ENCODE results near the gene MGLL. TPM values are rescaled to one million over a fixed set of nuclear protein-coding genes. Genes with fewer than 3 reads are reported as not detected.
A peak's percentile ranks its signal among the peaks of the same experiment; 100 is the strongest.

Gene MGLL
- polyA plus RNA-seq, 2 donors, result 78.0 to 99.1 TPM

DNA sequence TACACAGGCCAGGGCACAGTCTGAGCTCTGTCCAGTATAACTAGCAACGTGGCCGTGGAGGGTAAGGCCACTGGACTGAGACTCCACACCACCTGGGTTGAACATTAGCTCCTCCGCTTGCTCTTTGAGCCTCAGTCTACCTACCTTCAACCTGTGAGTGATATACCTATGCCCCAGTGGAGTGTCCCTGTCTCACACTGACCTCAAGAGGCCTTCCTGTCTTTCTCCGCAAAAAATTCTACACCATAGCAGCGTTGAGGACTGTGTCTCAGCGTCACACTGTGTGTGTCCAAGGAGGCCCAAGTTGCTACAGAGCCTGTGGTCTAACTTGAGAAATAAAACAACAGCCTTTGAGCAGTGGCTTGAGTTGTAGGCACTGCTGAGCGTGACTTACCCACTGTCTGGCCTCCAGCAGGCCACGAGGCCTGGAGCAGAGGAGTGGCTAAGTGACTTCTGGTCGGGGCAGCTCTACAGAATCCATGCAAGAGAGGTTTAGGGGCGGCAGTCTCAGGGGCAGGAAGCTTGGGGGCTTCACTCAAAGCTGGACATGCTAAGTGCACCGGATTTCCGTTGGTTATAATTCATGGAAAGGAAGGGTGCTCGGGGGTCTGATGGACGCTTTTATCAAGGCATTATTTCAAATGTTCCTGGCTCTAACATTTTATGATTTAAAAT is 2.0 kb upstream of the MGLL start:
- Histone ChIP-seq H3K27ac (ENCODE audit: low read depth in 2 of 2, low read length in 1 of 2) (no peak overlapping the region), H3K27me3 (ENCODE audit: control insufficient read depth in 1 of 2, insufficient read depth in 2 of 2, low read length in 2 of 2) (no peaks in the 10 kb centered on the region), H3K4me3 (ENCODE audit: low read depth in 1 of 2, low read length in 2 of 2) (no peak overlapping the region), H3K4me1 (ENCODE audit: control insufficient read depth in 2 of 2, insufficient read depth in 2 of 2, low read length in 1 of 2) (peaks cover 3 to 7% of the 10 kb centered on the region in 2 donors), H3K9me3 (ENCODE audit: control insufficient read depth in 2 of 2, insufficient read depth in 1 of 2, low read depth in 1 of 2, low read length in 1 of 2) (no peaks in the 10 kb centered on the region), H3K36me3 (ENCODE audit: control insufficient read depth in 2 of 2, insufficient read depth in 2 of 2, low read length in 1 of 2) (no peaks in the 10 kb centered on the region)
- 93% methylated on average over 14 of the region's 14 CpGs for WGBS, 2 donors

DNA sequence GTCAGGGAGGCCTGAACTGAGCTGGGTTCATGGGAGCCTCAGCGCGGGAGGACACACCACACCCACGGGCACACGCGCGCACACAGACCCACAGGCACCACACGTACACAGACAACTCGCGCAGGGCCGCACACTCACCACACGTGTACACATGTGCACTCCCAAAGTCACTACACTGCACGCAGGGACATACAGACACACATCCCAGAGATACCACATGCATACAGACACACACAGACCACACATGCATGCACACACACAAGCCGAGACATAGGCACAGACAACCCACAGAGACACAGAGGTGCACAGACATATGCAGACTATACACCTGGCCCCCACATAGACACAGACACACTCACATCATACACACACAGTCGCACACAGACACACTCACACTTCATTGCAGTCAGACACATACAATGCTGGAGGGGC is 1.1 kb upstream of the MGLL start:
- H3K9me3 ChIP-seq (ENCODE audit: control insufficient read depth in 2 of 2, insufficient read depth in 1 of 2, low read depth in 1 of 2, low read length in 1 of 2), result no peaks in the 10 kb centered on the region
- H3K4me3 ChIP-seq (ENCODE audit: low read depth in 1 of 2, low read length in 2 of 2), result peak overlapping the region; percentile 73 to 75
- peaks cover 3 to 9% of the 10 kb centered on the region in 2 donors for H3K4me1 ChIP-seq (ENCODE audit: control insufficient read depth in 2 of 2, insufficient read depth in 2 of 2, low read length in 1 of 2)
- H3K27me3 ChIP-seq (ENCODE audit: control insufficient read depth in 1 of 2, insufficient read depth in 2 of 2, low read length in 2 of 2), result no peaks in the 10 kb centered on the region
- no peaks in the 10 kb centered on the region for H3K36me3 ChIP-seq (ENCODE audit: control insufficient read depth in 2 of 2, insufficient read depth in 2 of 2, low read length in 1 of 2)
- peak overlapping the region in 1 of 2 donors; percentile 95 for H3K27ac ChIP-seq (ENCODE audit: low read depth in 2 of 2, low read length in 1 of 2)
- WGBS, 2 donors, result 13 to 29% methylated on average over 14 of the region's 14 CpGs

DNA sequence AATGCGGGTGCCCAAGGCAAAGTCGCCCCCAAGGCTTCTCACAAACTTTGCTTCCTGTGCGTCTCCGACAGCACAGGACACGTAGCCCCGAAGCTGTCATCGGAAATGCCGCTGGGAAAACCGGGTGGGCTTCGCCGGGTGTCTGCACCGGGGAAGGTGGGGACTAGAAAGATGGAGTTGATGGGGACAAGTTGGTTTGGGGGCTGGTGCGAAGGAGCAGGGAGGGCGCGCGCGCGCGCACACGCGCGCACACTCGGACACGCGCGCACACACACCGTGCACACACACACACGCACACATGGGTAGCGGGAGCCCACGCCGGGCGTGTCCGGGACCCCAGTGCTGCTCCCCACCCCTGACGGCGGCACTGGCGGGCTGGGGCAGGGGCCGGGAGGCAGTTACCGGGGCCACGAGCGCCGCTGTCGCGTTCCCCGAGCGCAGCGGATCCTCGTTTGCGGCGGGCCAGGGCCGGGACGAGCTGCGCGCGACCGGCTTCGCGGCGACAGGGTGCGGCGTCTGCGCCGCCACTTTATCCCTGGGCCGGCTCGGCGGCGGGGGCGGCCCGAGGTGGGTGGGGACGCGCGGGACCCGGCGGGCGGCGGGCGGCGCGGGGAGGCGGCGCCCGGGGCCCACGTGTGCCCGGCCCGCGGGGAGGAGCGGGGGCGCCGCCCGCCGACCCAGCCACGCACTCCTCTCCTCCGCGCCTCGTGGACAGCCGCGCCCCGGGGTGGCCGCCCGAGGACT is 539 bp upstream of the MGLL start:
- WGBS, 2 donors, result 0 to 1% methylated on average over 48 to 99 of the region's 99 CpGs
- H3K36me3 ChIP-seq (ENCODE audit: control insufficient read depth in 2 of 2, insufficient read depth in 2 of 2, low read length in 1 of 2), result no peaks in the 10 kb centered on the region
- H3K4me1 ChIP-seq (ENCODE audit: control insufficient read depth in 2 of 2, insufficient read depth in 2 of 2, low read length in 1 of 2), result peaks cover 3 to 11% of the 10 kb centered on the region in 2 donors
- peak overlapping the region; percentile 92 to 95 for H3K27ac ChIP-seq (ENCODE audit: low read depth in 2 of 2, low read length in 1 of 2)
- no peaks in the 10 kb centered on the region for H3K9me3 ChIP-seq (ENCODE audit: control insufficient read depth in 2 of 2, insufficient read depth in 1 of 2, low read depth in 1 of 2, low read length in 1 of 2)
- H3K4me3 ChIP-seq (ENCODE audit: low read depth in 1 of 2, low read length in 2 of 2), result peak overlapping the region; percentile 73 to 75
- no peaks in the 10 kb centered on the region for H3K27me3 ChIP-seq (ENCODE audit: control insufficient read depth in 1 of 2, insufficient read depth in 2 of 2, low read length in 2 of 2)

DNA sequence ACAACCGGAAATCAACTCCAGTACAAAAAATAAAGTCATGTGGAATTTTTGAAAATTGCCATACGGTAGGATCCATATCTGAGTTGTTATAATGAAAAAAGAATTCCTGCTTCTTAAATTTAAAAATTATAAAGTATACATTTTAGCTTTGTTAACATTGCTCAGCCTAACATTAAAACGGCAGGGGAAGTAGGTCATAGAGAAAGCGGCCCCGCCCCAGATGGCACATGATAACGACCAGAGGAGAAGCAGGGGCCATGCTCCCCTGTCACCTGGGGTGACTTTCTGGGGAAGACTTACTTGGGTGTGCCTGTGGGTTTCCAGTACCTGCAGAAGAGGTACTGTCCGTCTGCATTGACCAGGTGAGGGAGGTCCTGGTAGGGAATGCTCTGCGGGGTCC is 921 bp downstream of the MGLL start:
- peak overlapping the region; percentile 1 to 73 for H3K4me3 ChIP-seq (ENCODE audit: low read depth in 1 of 2, low read length in 2 of 2)
- no peaks in the 10 kb centered on the region for H3K36me3 ChIP-seq (ENCODE audit: control insufficient read depth in 2 of 2, insufficient read depth in 2 of 2, low read length in 1 of 2)
- WGBS, 2 donors, result 45 to 52% methylated on average over 8 of the region's 8 CpGs
- H3K27me3 ChIP-seq (ENCODE audit: control insufficient read depth in 1 of 2, insufficient read depth in 2 of 2, low read length in 2 of 2), result no peaks in the 10 kb centered on the region
- H3K4me1 ChIP-seq (ENCODE audit: control insufficient read depth in 2 of 2, insufficient read depth in 2 of 2, low read length in 1 of 2), result peaks cover 3 to 19% of the 10 kb centered on the region in 2 donors
- no peaks in the 10 kb centered on the region for H3K9me3 ChIP-seq (ENCODE audit: control insufficient read depth in 2 of 2, insufficient read depth in 1 of 2, low read depth in 1 of 2, low read length in 1 of 2)
- peak overlapping the region; percentile 75 to 94 for H3K27ac ChIP-seq (ENCODE audit: low read depth in 2 of 2, low read length in 1 of 2)

DNA sequence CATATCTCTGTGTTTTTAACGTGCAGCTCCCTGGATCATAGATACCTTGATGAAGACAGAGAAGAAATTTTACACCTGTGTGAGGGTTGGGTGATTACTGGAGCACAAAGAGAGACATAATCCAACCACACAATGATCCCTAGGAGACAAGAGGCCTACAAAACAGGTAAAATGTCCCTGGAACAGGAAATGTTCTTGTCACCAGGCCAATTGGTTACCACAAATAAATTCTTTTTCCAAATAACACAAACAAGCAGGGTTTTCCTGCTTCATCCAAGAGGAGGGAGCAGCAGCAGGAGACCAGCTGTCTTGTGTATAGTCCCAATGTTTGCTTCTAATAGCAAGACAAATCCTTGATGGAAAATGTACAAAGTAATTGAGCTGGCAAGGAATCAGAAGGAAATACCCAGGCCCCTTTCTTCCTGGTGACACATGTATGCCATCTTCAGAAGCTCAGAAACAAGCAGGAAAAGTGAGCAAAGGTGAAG is 1.4 kb downstream of the MGLL start:
- Histone ChIP-seq H3K27ac (ENCODE audit: low read depth in 2 of 2, low read length in 1 of 2) (peak overlapping the region; percentile 60 to 84), H3K4me1 (ENCODE audit: control insufficient read depth in 2 of 2, insufficient read depth in 2 of 2, low read length in 1 of 2) (peaks cover 3 to 23% of the 10 kb centered on the region in 2 donors), H3K27me3 (ENCODE audit: control insufficient read depth in 1 of 2, insufficient read depth in 2 of 2, low read length in 2 of 2) (no peaks in the 10 kb centered on the region), H3K36me3 (ENCODE audit: control insufficient read depth in 2 of 2, insufficient read depth in 2 of 2, low read length in 1 of 2) (no peaks in the 10 kb centered on the region), H3K9me3 (ENCODE audit: control insufficient read depth in 2 of 2, insufficient read depth in 1 of 2, low read depth in 1 of 2, low read length in 1 of 2) (no peaks in the 10 kb centered on the region), H3K4me3 (ENCODE audit: low read depth in 1 of 2, low read length in 2 of 2) (peak overlapping the region in 1 of 2 donors; percentile 73)
- 10 to 21% methylated on average over 1 of the region's 1 CpG for WGBS, 2 donors

DNA sequence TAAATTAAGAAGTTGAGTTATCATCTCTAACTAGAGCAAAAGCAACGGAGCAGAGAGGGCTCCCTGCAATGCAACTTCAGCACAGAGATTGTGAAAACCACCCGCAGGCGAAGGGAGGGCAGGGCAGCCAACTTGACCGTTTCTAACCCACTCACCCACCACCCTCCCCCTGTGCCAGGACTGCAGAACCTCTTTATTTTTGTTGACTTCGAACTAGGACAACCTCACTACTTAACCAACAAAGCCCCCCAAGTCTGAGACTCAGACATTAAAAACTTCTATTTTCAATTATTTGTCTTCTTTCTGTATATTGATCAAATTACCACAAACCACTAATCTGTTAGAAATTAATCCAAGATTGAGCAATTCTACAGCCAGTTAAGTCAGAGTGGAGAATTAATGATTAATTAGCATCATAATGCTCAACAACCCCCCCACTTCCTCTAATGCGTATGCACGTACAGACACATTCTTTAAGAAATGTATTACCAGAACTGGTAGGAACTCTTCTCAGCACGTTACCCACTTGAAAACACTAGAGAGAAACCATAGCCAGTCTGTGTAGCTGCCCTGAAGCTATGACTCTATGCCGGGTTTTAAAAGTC is 2.0 kb downstream of the MGLL start:
- WGBS, 2 donors, result 34 to 37% methylated on average over 9 of the region's 9 CpGs
- Histone ChIP-seq H3K4me3 (ENCODE audit: low read depth in 1 of 2, low read length in 2 of 2) (peak overlapping the region in 1 of 2 donors; percentile 73), H3K27me3 (ENCODE audit: control insufficient read depth in 1 of 2, insufficient read depth in 2 of 2, low read length in 2 of 2) (no peaks in the 10 kb centered on the region), H3K36me3 (ENCODE audit: control insufficient read depth in 2 of 2, insufficient read depth in 2 of 2, low read length in 1 of 2) (peaks cover 2% of the 10 kb centered on the region in 2 donors), H3K9me3 (ENCODE audit: control insufficient read depth in 2 of 2, insufficient read depth in 1 of 2, low read depth in 1 of 2, low read length in 1 of 2) (no peaks in the 10 kb centered on the region), H3K4me1 (ENCODE audit: control insufficient read depth in 2 of 2, insufficient read depth in 2 of 2, low read length in 1 of 2) (peaks cover 3 to 25% of the 10 kb centered on the region in 2 donors), H3K27ac (ENCODE audit: low read depth in 2 of 2, low read length in 1 of 2) (peak overlapping the region; percentile 60 to 88)

DNA sequence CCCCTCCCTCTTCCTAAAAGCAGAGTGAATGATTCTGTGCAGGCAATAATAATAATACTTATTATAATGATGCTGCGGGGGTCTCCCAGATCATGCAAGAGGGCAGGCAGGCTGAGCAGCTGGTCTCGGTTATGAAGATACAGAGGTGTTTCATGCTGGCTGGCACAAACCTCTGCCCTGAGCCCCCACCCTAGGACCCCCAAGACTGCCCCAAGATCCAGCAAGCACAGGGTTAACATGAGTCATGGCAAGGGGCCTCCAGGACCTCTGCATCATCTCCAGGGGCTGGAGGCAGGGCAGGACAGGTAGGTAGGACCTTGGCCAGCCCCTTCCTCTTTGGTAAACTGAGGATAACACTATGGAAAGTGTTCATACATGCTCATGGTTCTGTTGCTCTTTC is 2.7 kb downstream of the MGLL start:
- Histone ChIP-seq H3K9me3 (ENCODE audit: control insufficient read depth in 2 of 2, insufficient read depth in 1 of 2, low read depth in 1 of 2, low read length in 1 of 2) (no peaks in the 10 kb centered on the region), H3K36me3 (ENCODE audit: control insufficient read depth in 2 of 2, insufficient read depth in 2 of 2, low read length in 1 of 2) (peaks cover 5 to 6% of the 10 kb centered on the region in 2 donors), H3K4me3 (ENCODE audit: low read depth in 1 of 2, low read length in 2 of 2) (peak overlapping the region in 1 of 2 donors; percentile 73), H3K4me1 (ENCODE audit: control insufficient read depth in 2 of 2, insufficient read depth in 2 of 2, low read length in 1 of 2) (peaks cover 3 to 25% of the 10 kb centered on the region in 2 donors), H3K27me3 (ENCODE audit: control insufficient read depth in 1 of 2, insufficient read depth in 2 of 2, low read length in 2 of 2) (no peaks in the 10 kb centered on the region), H3K27ac (ENCODE audit: low read depth in 2 of 2, low read length in 1 of 2) (peak overlapping the region; percentile 57 to 88)
- WGBS, 2 donors, result 72 to 95% methylated on average over 2 of the region's 2 CpGs

DNA sequence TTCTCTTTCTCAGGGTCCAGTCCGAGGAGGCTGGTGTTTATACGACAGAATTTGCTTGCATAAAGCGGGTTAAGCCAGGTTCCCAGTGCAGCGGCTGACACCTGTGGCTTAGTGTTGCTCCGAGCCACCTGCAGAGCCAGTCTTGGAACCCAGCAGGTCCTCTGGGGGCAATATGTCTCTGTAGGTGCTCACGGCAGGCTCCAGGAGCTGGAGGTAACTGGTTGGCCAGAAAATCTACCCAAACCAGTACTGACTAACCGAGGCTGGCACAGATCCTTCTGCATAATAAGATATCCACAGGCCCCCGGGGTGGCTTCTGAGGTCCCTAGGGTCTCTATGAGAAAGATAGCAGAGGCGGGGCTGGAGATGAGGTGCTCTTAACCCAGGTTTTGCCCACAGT is 3.2 kb downstream of the MGLL start:
- 52 to 59% methylated on average over 9 of the region's 9 CpGs for WGBS, 2 donors
- no peaks in the 10 kb centered on the region for H3K27me3 ChIP-seq (ENCODE audit: control insufficient read depth in 1 of 2, insufficient read depth in 2 of 2, low read length in 2 of 2)
- H3K4me1 ChIP-seq (ENCODE audit: control insufficient read depth in 2 of 2, insufficient read depth in 2 of 2, low read length in 1 of 2), result peaks cover 3 to 25% of the 10 kb centered on the region in 2 donors
- peak overlapping the region; percentile 57 to 88 for H3K27ac ChIP-seq (ENCODE audit: low read depth in 2 of 2, low read length in 1 of 2)
- H3K4me3 ChIP-seq (ENCODE audit: low read depth in 1 of 2, low read length in 2 of 2), result peak overlapping the region in 1 of 2 donors; percentile 73
- no peaks in the 10 kb centered on the region for H3K9me3 ChIP-seq (ENCODE audit: control insufficient read depth in 2 of 2, insufficient read depth in 1 of 2, low read depth in 1 of 2, low read length in 1 of 2)
- H3K36me3 ChIP-seq (ENCODE audit: control insufficient read depth in 2 of 2, insufficient read depth in 2 of 2, low read length in 1 of 2), result peaks cover 5 to 7% of the 10 kb centered on the region in 2 donors

DNA sequence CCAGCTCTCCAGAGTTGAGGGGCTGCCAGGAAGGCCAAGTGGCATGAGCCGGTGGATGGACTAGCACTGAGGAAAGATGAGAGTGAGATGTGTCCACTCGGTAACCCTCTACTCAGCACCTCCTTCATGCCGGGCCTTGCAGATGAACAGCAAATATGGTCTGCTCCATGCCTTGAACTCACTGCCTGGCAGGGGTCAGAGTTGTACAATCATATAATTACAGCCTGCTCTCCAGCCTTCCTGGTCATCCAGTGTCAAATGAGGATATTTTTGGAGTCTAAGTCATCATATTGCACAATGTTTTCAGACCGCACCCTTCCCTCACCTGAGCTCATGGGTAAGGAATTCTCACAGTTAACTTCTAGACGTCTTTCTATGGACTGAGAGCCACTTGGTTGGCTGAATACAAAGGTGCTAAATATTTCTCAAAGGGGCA is 4.9 kb downstream of the MGLL start:
- H3K27ac ChIP-seq (ENCODE audit: low read depth in 2 of 2, low read length in 1 of 2), result peak overlapping the region; percentile 57 to 94
- H3K4me1 ChIP-seq (ENCODE audit: control insufficient read depth in 2 of 2, insufficient read depth in 2 of 2, low read length in 1 of 2), result peaks cover 3 to 21% of the 10 kb centered on the region in 2 donors
- WGBS, 2 donors, result 52 to 60% methylated on average over 5 of the region's 5 CpGs
- H3K27me3 ChIP-seq (ENCODE audit: control insufficient read depth in 1 of 2, insufficient read depth in 2 of 2, low read length in 2 of 2), result no peaks in the 10 kb centered on the region
- H3K4me3 ChIP-seq (ENCODE audit: low read depth in 1 of 2, low read length in 2 of 2), result no peak overlapping the region
- H3K36me3 ChIP-seq (ENCODE audit: control insufficient read depth in 2 of 2, insufficient read depth in 2 of 2, low read length in 1 of 2), result peaks cover 5 to 9% of the 10 kb centered on the region in 2 donors
- no peaks in the 10 kb centered on the region for H3K9me3 ChIP-seq (ENCODE audit: control insufficient read depth in 2 of 2, insufficient read depth in 1 of 2, low read depth in 1 of 2, low read length in 1 of 2)

All from esophagus (tissue), 2 donors.